HG02642 (cell line): ENCODE results near the gene SLC22A4.

Experiments
- ATAC-seq: cut with Tn5 transposase; IDR thresholded peaks from one replicate; pipeline ENCODE4 v1.9.1; 2021; ENCODE audit warnings: mild to moderate bottlenecking; ENCODE audit not compliant: unreplicated experiment, poor library complexity

The SLC22A4 gene

GRCh38 chr5:132369474-132370180 is 75.4 kb downstream of the SLC22A4 start, which contains the start of gene SLC22A5:
TSS of gene SLC22A5 (plus strand) at chr5:132369710. CDS start at chr5:132369973, 263 bp downstream.
- peak; percentile 88 for ATAC-seq

DNA sequence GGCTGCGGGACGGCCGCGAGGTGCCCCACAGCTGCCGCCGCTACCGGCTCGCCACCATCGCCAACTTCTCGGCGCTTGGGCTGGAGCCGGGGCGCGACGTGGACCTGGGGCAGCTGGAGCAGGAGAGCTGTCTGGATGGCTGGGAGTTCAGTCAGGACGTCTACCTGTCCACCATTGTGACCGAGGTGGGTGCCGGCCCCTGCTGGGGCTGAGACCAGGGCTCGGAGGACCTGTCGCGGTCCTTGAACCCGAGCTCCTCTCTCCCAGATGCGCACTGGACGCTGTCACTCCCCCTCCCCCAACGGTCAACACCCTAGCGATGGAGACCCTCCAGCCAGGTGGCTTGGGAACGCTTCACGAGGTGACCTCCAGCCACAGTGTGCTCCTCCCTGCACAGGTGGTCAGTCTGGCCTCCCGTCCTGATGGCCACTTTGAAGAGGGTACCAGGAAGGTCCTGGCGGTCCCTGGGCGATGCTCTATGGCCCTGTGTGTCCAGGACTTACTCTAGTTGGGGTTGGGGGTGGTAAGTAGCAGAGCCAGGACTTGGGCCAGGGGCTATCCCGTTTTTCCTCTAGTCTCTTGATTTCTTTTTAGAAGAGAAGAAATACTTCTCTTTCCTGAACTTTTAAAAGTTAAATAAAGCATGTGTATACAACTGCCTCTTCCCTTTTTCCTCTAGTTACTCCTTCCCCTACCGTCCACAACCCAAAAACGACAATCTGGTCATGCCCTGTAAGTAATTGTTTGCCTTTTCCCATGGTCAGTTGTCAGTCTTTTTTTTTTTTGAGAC is 76.2 kb downstream of the SLC22A4 start:
- no peak for ATAC-seq

- no peak for ATAC-seq
These were observed 76.9 kb downstream of the SLC22A4 start for GRCh38 chr5:132370971-132371602.

DNA sequence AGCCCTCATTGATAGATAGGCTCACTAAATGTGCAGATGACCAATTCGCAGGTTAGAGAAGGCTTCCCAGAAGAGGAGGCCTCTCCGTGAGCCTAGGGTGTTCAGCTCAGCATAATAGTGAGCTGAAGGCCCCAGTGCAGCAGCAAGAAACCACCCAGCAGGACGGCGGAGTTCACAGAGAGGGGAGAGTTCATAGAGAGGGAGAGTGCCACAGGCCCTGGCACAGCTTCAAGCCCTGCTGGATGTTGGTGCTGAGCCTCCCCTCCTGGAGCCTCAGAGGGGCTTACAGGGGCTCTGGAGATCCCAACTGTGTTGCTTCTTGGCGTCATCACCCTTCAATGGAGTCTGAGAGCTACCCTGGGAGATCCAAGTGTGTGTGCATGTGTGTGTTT is 77.4 kb downstream of the SLC22A4 start:
- ATAC-seq: no peak

GRCh38 chr5:132372127-132372526 is 77.9 kb downstream of the SLC22A4 start:
- no peak for ATAC-seq

DNA sequence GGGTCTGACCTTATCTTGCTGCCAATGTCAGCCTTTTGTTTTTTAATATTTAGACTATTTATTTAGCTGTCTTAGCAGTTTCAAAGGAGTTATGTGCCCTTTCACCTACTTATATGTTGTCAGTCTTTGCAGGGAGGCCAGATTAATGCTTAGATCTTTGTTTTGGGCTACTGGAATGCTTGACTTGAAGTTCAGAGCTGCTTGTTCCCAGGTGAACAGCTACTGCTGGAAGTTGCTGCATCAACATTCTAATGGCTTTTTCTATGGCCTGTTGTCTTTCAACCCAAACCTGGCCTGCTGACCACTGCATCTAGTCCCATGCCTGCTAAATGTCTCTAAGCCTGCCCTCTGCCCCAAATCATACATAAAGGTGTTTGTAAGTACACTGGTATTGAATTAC is 78.3 kb downstream of the SLC22A4 start:
- ATAC-seq: no peak

GRCh38 chr5:132375957-132376356 is 81.8 kb downstream of the SLC22A4 start:
- ATAC-seq: no peak

DNA sequence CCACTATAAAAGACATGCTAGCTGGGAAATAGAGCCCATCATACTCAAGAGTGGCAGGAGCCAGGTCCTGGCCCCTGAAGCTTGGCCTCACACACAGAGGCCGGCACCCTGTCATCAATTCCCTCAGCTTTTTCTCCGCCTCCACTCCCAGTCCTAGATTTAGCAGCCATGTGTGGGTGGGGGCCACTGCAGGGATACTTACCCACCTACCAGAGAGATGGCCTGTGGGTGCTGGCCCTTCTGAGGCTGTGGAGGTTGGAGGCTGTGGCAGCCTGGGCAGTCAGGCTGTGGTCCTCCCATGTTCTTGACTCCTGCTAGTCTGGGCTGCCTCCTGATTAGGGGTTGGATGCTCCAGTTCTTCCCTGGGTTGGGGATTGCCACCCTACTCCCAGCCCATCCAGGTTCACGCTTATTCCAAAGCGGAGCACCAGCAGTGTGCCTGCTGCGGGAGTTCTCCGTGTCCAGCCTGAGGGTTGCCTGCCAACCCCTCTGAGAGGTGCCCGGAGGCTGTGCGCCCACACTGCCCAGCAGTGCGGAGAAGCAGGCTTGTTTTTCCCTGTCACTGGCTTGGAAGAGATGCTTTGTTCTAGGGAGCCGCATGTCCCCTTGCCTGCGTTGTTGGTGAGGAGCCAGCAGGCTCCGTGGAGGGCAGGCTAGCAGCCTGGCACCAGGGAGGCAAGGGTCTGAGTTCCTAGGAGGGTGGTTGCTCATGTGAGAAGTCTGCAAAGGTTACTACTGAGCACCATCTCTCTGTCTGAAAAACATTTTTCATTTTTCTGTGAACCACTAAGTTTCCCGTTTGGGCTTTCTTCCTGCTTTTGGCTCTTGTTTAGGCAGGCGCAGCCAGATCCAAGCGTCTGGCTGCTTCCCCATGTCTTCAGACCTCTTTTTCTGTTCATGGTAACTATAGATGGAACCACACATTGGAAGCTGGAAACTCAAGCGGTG is 82.8 kb downstream of the SLC22A4 start:
- no peak for ATAC-seq

GRCh38 chr5:132377738-132378137 is 83.5 kb downstream of the SLC22A4 start:
- no peak for ATAC-seq

DNA sequence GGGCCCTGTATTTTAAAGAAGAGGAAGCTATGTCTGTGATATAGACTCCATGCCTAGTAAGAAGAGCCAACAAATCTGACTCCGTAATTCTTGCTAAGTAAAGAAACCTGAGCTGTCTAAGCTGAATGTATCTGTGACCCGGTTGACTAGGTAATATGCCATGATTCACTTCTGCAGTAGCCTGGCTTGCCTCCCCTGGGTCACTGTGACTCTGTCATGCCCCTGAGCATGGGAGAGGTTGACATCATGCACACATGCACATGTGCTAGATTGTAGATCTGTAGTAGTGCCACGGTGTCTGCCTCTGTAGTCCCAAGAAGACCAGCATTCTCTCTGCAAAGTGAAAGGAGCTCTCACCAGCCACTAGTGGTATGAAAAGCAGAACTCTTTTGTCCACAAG is 84.4 kb downstream of the SLC22A4 start:
- no peak for ATAC-seq

- ATAC-seq: no peak
These were observed 85.9 kb downstream of the SLC22A4 start for GRCh38 chr5:132380047-132380446.

GRCh38 chr5:132380741-132381140 is 86.5 kb downstream of the SLC22A4 start:
- no peak for ATAC-seq

- ATAC-seq: no peak
These were observed 87.4 kb downstream of the SLC22A4 start for GRCh38 chr5:132381614-132382013.

DNA sequence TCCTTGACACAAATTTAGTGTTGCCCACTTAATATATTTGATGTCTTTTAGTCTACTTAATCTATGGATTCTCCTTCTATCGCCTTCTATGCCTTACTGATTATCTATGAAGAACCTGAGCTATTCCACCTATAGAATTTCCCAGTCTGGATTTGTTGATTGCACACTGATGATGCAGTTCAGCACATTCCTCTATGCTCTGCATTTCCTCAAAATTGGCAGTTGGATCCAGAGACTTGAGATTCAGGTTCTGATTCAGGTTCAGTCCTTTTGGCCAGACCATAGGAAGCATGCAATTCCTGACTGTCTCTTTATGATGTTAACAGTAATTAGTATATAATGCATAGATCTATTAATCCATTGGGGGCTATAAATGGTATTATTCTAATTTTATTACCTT is 89.1 kb downstream of the SLC22A4 start:
- ATAC-seq: no peak

- ATAC-seq: no peak
These were observed 89.8 kb downstream of the SLC22A4 start for GRCh38 chr5:132383984-132384383.

- ATAC-seq: no peak
These were observed 90.4 kb downstream of the SLC22A4 start for GRCh38 chr5:132384506-132385050.

DNA sequence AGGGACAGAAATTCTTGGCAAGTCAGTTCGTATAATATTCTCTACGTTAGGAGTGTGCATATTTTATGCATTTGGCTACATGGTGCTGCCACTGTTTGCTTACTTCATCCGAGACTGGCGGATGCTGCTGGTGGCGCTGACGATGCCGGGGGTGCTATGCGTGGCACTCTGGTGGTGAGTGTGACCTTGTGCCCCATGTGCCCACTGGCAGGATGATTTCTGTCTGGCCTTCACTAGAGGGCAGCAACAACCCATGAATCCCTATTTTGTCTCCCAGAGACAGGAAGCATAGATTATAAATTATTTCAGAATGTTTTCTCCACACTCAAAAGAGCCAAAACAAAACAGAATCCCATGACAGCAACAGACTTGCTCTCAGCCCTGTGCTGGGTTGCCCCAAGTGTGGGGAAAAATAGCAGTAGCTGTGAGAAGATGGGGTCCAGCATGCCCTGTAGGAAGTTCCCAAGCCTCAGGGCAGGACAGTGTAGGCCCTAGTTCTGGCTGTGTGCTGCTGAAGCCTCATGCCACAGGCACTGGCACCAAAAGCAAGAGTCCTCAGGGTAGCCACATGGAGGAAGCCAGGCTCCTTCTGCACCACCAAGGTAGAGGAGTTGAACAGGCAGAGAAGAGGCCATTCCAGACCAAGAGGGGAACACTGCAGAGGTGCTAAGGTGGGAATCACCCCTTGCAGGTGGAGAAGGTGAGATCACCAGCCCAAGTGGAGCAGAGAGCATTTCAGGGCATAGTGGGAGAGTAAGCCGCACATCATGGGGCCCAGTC is 91.3 kb downstream of the SLC22A4 start:
- ATAC-seq: no peak

DNA sequence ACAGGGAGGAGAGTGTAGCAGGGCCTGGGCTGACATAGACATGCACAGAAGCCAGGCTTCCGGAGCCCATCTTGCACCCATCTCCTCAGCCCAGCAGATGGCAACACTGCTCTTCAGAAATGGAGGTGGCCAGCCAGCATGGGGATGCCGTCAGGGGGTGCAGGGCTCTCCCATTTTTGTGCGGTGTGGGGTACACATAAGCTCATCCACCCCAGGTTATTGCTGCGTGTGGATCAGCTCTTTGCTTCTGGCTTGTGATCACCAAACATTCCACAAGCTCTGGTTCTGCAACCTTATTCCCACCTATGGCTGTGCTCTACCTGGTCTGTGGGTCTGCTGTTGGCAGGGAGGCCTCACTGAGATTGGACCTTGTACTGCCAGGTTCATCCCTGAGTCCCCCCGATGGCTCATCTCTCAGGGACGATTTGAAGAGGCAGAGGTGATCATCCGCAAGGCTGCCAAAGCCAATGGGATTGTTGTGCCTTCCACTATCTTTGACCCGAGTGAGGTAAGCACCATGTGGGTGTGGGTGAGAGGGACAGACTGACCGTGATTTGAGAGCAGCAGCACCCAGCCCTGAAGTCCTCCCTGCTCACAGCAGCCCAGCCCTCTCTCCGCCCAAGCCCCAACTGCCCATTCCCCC is 92.6 kb downstream of the SLC22A4 start:
- peak; percentile 81 for ATAC-seq
